ENCODE results near the gene MLPH.
"Not testable (repeated sequence)": the region's sequence is repeated elsewhere in the genome, so short reads cannot be mapped to it uniquely, and the experiment has no call there.

Gene MLPH

DNA sequence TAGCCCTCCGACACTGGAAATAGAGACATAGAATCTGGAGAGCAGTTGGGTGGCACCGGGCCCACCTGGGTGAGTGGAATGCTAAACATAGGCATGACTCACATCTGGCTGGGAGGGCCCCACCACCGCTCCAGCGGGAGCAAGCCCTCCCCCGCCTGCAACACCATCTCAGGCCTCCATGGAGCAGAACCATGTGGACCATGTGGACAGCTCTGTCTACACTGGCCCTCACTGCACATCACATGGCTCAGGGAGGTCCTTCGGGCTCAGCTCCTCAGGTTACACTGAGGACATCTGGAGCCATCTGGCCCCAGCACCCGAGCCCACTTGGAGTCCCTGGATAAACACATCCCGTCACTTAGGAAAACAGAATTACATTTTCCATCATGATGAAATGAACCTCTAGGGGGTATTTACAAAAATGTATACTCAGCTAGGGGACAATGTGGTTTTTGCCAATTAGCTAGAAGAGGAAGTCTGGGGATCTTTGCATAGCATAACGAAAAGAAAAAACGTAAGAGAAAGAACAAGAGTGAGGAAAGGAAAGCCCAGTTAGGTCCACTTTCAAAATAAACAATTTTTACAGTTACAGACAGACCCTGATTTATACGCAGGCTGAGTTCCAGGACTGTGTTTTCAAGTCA is 30.7 kb upstream of the MLPH start:
- Histone ChIP-seq H3K4me3 (no peak overlapping the region), H3K36me3 (no peaks in the 10 kb centered on the region), H3K9me3 (peaks cover 41% of the 10 kb centered on the region), H3K4me2 (peak overlapping the region; percentile 71), H4K20me1 (no peaks in the 10 kb centered on the region), H3K27ac (no peak overlapping the region), H3K27me3 (no peaks in the 10 kb centered on the region), H3K4me1 (peaks cover 64% of the 10 kb centered on the region), H3K9ac (no peak overlapping the region)
- no peak for TF ChIP-seq Cebpa-rat (IDR thresholded peaks at IDR 0.05)

DNA sequence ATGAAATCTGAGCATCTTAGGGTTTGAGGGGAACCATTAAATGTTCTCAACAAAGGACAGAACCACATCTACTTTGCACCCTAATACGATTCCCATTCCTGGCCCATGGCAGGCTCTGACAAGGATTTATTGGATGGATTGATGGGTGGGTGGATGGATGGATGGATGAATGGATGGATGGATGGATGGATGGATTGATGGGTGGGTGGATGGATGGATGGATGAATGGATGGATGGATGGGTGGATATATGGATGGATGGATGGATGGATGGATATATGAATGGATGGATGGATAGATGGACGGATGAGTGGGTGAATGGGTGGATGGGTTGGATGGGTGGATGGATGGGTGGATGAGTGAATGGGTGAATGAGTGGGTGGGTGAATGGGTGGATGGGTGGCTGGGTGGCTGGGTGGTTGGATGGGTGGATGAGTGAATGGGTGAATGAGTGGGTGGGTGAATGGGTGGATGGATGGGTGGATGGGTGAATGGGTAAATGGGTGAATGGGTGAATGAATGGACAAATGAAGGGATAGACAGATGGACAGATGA is 29.6 kb upstream of the MLPH start:
- no peak overlapping the region for H3K4me3 ChIP-seq
- peaks cover 31% of the 10 kb centered on the region for H3K9me3 ChIP-seq
- H3K4me2 ChIP-seq = no peak overlapping the region
- no peak overlapping the region for H3K9ac ChIP-seq
- H3K27ac ChIP-seq = no peak overlapping the region
- no peak for TF ChIP-seq Cebpa-rat (IDR thresholded peaks at IDR 0.05)
- no peaks in the 10 kb centered on the region for H3K27me3 ChIP-seq
- H3K4me1 ChIP-seq = peaks cover 55% of the 10 kb centered on the region
- no peaks in the 10 kb centered on the region for H3K36me3 ChIP-seq
- H4K20me1 ChIP-seq = no peaks in the 10 kb centered on the region

DNA sequence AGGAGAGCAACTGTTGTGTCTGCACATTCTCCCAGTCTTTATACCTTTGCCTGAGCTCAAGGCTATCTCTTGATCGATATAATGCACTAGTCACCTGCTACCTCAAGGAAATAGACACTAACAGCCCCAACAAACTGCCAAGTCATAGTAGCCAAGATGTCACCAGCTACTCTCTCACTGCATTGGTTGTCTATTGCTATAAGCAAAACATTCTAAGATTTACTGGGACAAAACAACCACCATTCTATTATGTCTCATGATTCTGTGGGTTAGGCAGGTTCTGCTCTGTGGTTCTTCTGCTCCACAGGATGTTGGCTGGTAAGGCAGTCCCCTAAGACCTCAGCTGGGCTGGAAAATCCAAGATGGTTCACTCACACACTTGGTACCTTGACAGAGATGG is 28.5 kb upstream of the MLPH start:
- Histone ChIP-seq H3K4me2 (peak overlapping the region; percentile 16; the same call in 1 of the 2 replicates), H3K27me3 (no peaks in the 10 kb centered on the region), H3K4me3 (no peak overlapping the region), H3K27ac (0 out of 2 replicates have a peak overlapping the region, but pooled peaks have one; percentile 0), H3K4me1 (peaks cover 49% of the 10 kb centered on the region), H3K36me3 (no peaks in the 10 kb centered on the region), H3K9ac (no peak overlapping the region), H4K20me1 (no peaks in the 10 kb centered on the region), H3K9me3 (peaks cover 35% of the 10 kb centered on the region)
- TF ChIP-seq Cebpa-rat (IDR thresholded peaks at IDR 0.05) = no peak

GRCh38 chr2:237459226-237459625 is 27.8 kb upstream of the MLPH start:
- H3K4me2 ChIP-seq = no peak overlapping the region
- no peak overlapping the region for H3K4me3 ChIP-seq
- peaks cover 50% of the 10 kb centered on the region for H3K4me1 ChIP-seq
- TF ChIP-seq Cebpa-rat (IDR thresholded peaks at IDR 0.05) = no peak
- peaks cover 33% of the 10 kb centered on the region for H3K9me3 ChIP-seq
- no peak overlapping the region for H3K27ac ChIP-seq
- H3K36me3 ChIP-seq = no peaks in the 10 kb centered on the region
- H3K27me3 ChIP-seq = no peaks in the 10 kb centered on the region
- H3K9ac ChIP-seq = no peak overlapping the region
- H4K20me1 ChIP-seq = no peaks in the 10 kb centered on the region

DNA sequence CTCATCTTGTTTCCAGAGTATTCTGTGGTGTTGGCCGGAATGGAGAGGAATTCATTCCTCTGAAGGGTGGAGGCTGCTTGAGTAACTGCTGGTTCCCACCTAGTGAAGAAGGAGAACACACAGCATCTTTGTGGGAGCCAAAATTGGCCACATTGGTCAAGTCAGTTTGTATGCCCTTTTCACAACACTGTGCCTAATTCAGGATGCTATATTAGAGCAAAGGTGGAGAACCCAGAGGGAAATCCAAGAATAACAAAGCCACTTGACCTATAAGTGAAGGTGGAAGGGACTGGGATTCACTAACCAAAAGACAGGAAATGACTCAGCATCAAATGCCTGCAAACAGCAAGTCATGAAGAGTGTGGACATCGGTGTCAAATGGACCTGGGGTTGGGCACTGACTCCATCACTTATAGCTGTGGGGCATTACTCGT is 27.3 kb upstream of the MLPH start:
- H4K20me1 ChIP-seq = no peaks in the 10 kb centered on the region
- H3K9me3 ChIP-seq = peaks cover 29% of the 10 kb centered on the region
- H3K4me2 ChIP-seq = no peak overlapping the region
- no peaks in the 10 kb centered on the region for H3K36me3 ChIP-seq
- no peak for TF ChIP-seq Cebpa-rat (IDR thresholded peaks at IDR 0.05)
- no peak overlapping the region for H3K27ac ChIP-seq
- H3K27me3 ChIP-seq = no peaks in the 10 kb centered on the region
- peaks cover 56% of the 10 kb centered on the region for H3K4me1 ChIP-seq
- no peak overlapping the region for H3K4me3 ChIP-seq
- H3K9ac ChIP-seq = no peak overlapping the region

DNA sequence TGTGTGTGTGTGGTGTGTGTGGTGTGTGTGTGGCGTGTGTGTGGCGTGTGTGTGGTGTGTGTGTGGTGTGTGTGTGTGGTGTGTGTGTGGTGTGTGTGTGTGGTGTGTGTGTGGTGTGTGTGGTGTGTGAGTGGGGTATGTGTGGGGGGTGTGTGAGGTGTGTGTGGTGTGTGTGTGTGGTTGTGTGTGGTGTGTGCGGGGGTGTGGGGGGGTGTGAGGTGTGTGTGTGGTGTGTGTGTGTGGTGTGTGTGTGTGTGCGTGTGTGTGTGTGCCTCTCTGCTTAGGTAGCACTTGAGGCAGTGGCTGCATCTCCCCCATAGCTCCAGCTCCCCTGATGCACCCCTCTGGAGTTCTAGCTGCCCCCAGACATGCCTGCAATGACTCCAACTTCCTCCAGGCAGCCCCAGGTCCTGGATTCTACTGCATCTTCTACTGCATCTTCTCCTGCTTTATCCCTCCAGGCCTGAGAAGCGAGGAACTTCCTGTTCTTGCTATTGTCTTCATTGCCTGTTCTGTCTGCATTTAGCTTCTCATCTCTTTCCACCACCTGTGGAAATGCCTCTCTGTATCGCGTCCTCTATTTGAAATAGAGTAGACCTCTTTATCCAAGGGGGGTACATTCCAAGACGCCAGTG is 22.2 kb upstream of the MLPH start:
- Histone ChIP-seq H3K9me3 (0 out of 2 replicates have a peak, but pooled peaks cover 8% of the 10 kb centered on the region), H3K27me3 (no peaks in the 10 kb centered on the region), H4K20me1 (no peaks in the 10 kb centered on the region), H3K9ac (no peak overlapping the region), H3K4me3 (no peak overlapping the region), H3K27ac (peak overlapping the region; percentile 13; the same call in 1 of the 2 replicates), H3K4me2 (peak overlapping the region; percentile 64), H3K36me3 (no peaks in the 10 kb centered on the region), H3K4me1 (peaks cover 54% of the 10 kb centered on the region)
- no peak for TF ChIP-seq Cebpa-rat (IDR thresholded peaks at IDR 0.05)

DNA sequence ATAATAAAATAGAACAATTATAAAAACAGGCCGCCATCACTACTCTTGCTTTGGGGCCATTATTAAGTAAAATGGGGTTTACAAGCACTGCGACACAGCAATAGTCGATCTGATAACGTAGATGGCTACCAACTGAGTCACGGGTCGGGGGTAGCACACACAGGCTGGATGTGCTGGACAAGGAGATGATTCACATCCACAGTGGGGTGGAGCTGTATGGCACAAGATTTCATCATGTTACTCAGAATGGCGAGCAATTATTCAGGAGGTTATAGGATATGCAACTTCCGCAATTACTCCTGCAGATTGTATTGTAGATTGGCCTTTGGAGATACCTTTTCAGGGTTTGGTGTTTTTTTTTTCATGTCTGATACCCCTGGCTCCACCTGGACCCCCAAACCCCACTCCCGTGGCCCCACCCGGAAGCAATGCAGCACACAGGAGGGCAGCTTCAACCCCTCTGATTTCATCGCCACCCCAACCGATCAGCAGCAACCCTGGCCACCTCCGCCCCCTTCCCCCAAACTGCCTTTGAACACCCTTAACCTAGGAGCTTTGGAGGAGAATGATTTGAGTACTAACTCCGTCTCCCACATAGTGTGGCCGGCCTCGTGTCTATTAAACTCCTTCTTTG is 21.4 kb upstream of the MLPH start:
- Histone ChIP-seq H3K9ac (peak overlapping the region; percentile 21; the same call in 1 of the 2 replicates), H3K4me1 (peaks cover 56% of the 10 kb centered on the region), H3K4me3 (no peak overlapping the region), H3K36me3 (no peaks in the 10 kb centered on the region), H3K27ac (peak overlapping the region; percentile 70), H3K4me2 (peak overlapping the region; percentile 64), H4K20me1 (no peaks in the 10 kb centered on the region), H3K9me3 (0 out of 2 replicates have a peak, but pooled peaks cover 4% of the 10 kb centered on the region), H3K27me3 (no peaks in the 10 kb centered on the region)
- TF ChIP-seq Cebpa-rat (IDR thresholded peaks at IDR 0.05) = no peak

- no peak for TF ChIP-seq Cebpa-rat (IDR thresholded peaks at IDR 0.05)
- peak overlapping the region; percentile 70 for H3K27ac ChIP-seq
- no peaks in the 10 kb centered on the region for H3K36me3 ChIP-seq
- H3K9me3 ChIP-seq = 0 out of 2 replicates have a peak, but pooled peaks cover 4% of the 10 kb centered on the region
- H3K4me3 ChIP-seq = no peak overlapping the region
- H4K20me1 ChIP-seq = no peaks in the 10 kb centered on the region
- peaks cover 56% of the 10 kb centered on the region for H3K4me1 ChIP-seq
- peak overlapping the region; percentile 21; the same call in 1 of the 2 replicates for H3K9ac ChIP-seq
- peak overlapping the region; percentile 64 for H3K4me2 ChIP-seq
- H3K27me3 ChIP-seq = no peaks in the 10 kb centered on the region
Observed at GRCh38 chr2:237466211-237466610, 20.8 kb upstream of the MLPH start.

- Histone ChIP-seq H3K4me1 (peaks cover 67% of the 10 kb centered on the region), H3K9ac (no peak overlapping the region), H3K36me3 (no peaks in the 10 kb centered on the region), H3K9me3 (0 out of 2 replicates have a peak, but pooled peaks cover 4% of the 10 kb centered on the region), H4K20me1 (no peaks in the 10 kb centered on the region), H3K27me3 (no peaks in the 10 kb centered on the region), H3K4me3 (no peak overlapping the region), H3K27ac (no peak overlapping the region), H3K4me2 (no peak overlapping the region; the same call in 1 of the 2 replicates)
- no peak for TF ChIP-seq Cebpa-rat (IDR thresholded peaks at IDR 0.05)
Observed at GRCh38 chr2:237467447-237468179, 19.4 kb upstream of the MLPH start.

- H3K4me3 ChIP-seq, H3K9me3 ChIP-seq, H4K20me1 ChIP-seq, H3K27ac ChIP-seq, H3K27me3 ChIP-seq, H3K36me3 ChIP-seq, H3K9ac ChIP-seq: not testable (repeated sequence)
- Histone ChIP-seq H3K4me1 (peaks cover 82% of the 10 kb centered on the region), H3K4me2 (peak overlapping the region; percentile 40; the same call in 1 of the 2 replicates)
Observed at GRCh38 chr2:237469410-237469809, 17.6 kb upstream of the MLPH start.
